A549 (cell line): ENCODE results near the gene NIM1K. TPM values are rescaled to one million over a fixed set of nuclear protein-coding genes. Genes with fewer than 3 reads are reported as not detected.
"Not testable (repeated sequence)": the region's sequence is repeated elsewhere in the genome, so short reads cannot be mapped to it uniquely, and the experiment has no call there.

Source experiments
- ATAC-seq, 2 experiments: fragments of 200-7000 bp in 1 of 2; fragments of >200 bp in 1 of 2; cut with Nextera tagmentation in 1 of 2; cut with Tn5 transposase in 1 of 2; 3 replicates each; pipeline versions ENCODE4 v1.8.0 to v1.9.1; 2018 to 2020; ENCODE audit warnings: mild to moderate bottlenecking in 1 of 2, moderate library complexity in 1 of 2
- CTCF ChIA-PET: fragments of 300-600 bp; sonication (Branson Sonifier 250); formaldehyde crosslinking; extraction: SDS; loops from one replicate; lab custom pipeline; 2021; ENCODE audit warnings: antibody characterized with exemption, inconsistent platforms; lab: Yijun Ruan, JAX
- POLR2A ChIA-PET: fragments of 350-600 bp; formaldehyde crosslinking; extraction: SDS; loops from one replicate; lab custom pipeline; 2021; ENCODE audit warnings: antibody characterized with exemption, inconsistent platforms; lab: Yijun Ruan, JAX
- DNase-seq, 2 experiments: peaks; one replicate each; pipeline versions ENCODE4 v3.0.0 to v3.0.0-alpha.2; 2011 to 2016; ENCODE audit warnings: low read depth in 1 of 2, low spot score in 1 of 2
- FAIRE-seq: peaks from 2 replicates; lab custom pipeline; 2011; peaks lifted over from hg19 to GRCh38; lab: Jason Lieb, UNC
- H3K27ac ChIP-seq, 2 experiments: fragments of >200 bp; sonication (Bioruptor Twin); formaldehyde crosslinking; 3 replicates each; pipeline ENCODE4 v1.5.1; 2016 to 2017
- H3K4me1 ChIP-seq: fragments of >200 bp; sonication (Bioruptor Twin); formaldehyde crosslinking; 3 replicates; pipeline ENCODE4 v1.6.1; 2016
- H3K4me2 ChIP-seq: fragments of >200 bp; sonication (Bioruptor Twin); formaldehyde crosslinking; 3 replicates; pipeline ENCODE4 v1.6.1; 2016
- H3K4me3 ChIP-seq: fragments of >200 bp; sonication (Bioruptor Twin); formaldehyde crosslinking; 3 replicates; pipeline ENCODE4 v1.5.1; 2016
- H3K9me3 ChIP-seq: fragments of >200 bp; sonication (Bioruptor Twin); formaldehyde crosslinking; 3 replicates; pipeline ENCODE4 v1.6.1; 2016
- CBX8 ChIP-seq: fragments of 200-600 bp; sonication (generic); IDR thresholded peaks from 2 replicates; pipeline ENCODE4 v1.6.1; 2016
- EHMT2 ChIP-seq: fragments of 200-600 bp; sonication (generic); IDR thresholded peaks from 2 replicates; pipeline ENCODE4 v1.6.1; 2016; ENCODE audit warnings: antibody characterized with exemption, low read depth, mild to moderate bottlenecking, moderate library complexity
- FOSB ChIP-seq: fragments of 250-450 bp; sonication (Bioruptor Pico); IDR thresholded peaks from 2 replicates; pipeline ENCODE4 v1.5.0; 2020; ENCODE audit warnings: mild to moderate bottlenecking, moderate library complexity
- FOSL2 ChIP-seq, 2 experiments: fragments of 450-650 bp in 1 of 2; fragments of >200 bp in 1 of 2; sonication (Bioruptor Twin) in 1 of 2; formaldehyde crosslinking; IDR thresholded peaks; 2 replicates each; pipeline versions ENCODE4 v1.5.0 to v1.6.1; 2016 to 2020; ENCODE audit warnings: mild to moderate bottlenecking in 1 of 2, moderate library complexity in 1 of 2
- GATA3 ChIP-seq: IDR thresholded peaks from 2 replicates; pipeline ENCODE4 v1.6.1; 2012; ENCODE audit warnings: borderline replicate concordance
- HDAC2 ChIP-seq: fragments of 200-600 bp; sonication (generic); IDR thresholded peaks from 2 replicates; pipeline ENCODE4 v1.6.1; 2016
- HOXA7 ChIP-seq: fragments of 250-450 bp; sonication (Bioruptor Pico); IDR thresholded peaks from 2 replicates; pipeline ENCODE4 v1.5.0; 2020; ENCODE audit warnings: mild to moderate bottlenecking, moderate library complexity
- HOXB5 ChIP-seq: fragments of 250-450 bp; sonication (Bioruptor Pico); IDR thresholded peaks from 2 replicates; pipeline ENCODE4 v1.5.0; 2020; ENCODE audit warnings: mild to moderate bottlenecking, moderate library complexity
- MAFK ChIP-seq: fragments of 450-650 bp; IDR thresholded peaks from 2 replicates; pipeline ENCODE4 v1.6.1; 2014; ENCODE audit not compliant: partially characterized antibody
- MYC ChIP-seq: IDR thresholded peaks from 2 replicates; pipeline ENCODE4 v1.6.1; 2012; ENCODE audit warnings: mild to moderate bottlenecking, inconsistent platforms, low read length, improper control_type of control experiment, borderline replicate concordance
- PBX3 ChIP-seq: IDR thresholded peaks from 2 replicates; pipeline ENCODE4 v1.6.1; 2012
- PHF8 ChIP-seq: fragments of 200-600 bp; sonication (generic); IDR thresholded peaks from 2 replicates; pipeline ENCODE4 v1.6.1; 2016; ENCODE audit warnings: low read depth, mild to moderate bottlenecking, antibody characterized with exemption, moderate library complexity, borderline replicate concordance
- POLR2A ChIP-seq: IDR thresholded peaks from 2 replicates; pipeline ENCODE4 v1.6.1; 2012; ENCODE audit warnings: mild to moderate bottlenecking, low read length
- RNF2 ChIP-seq: fragments of 200-600 bp; sonication (generic); IDR thresholded peaks from 2 replicates; pipeline ENCODE4 v1.6.1; 2016; ENCODE audit warnings: low read depth, mild to moderate bottlenecking, antibody characterized with exemption, moderate library complexity, borderline replicate concordance
- TFCP2L1 ChIP-seq: fragments of 250-450 bp; sonication (Bioruptor Pico); IDR thresholded peaks from 2 replicates; pipeline ENCODE4 v1.5.0; 2021; ENCODE audit warnings: mild to moderate bottlenecking
- TP53 ChIP-seq: fragments of 250-450 bp; sonication (Bioruptor Pico); IDR thresholded peaks from 2 replicates; pipeline ENCODE4 v1.5.0; 2021; ENCODE audit warnings: mild to moderate bottlenecking, moderate library complexity
- WGBS: methylation state at CpG from one replicate; pipeline ENCODE4 v1.1.6; 2017; ENCODE audit errors: missing lambda C conversion rate; 5-methylcytosine and 5-hydroxymethylcytosine counted together
- polyA plus RNA-seq, 4 experiments: library from polyadenylated mRNA; depleted of rRNA in 3 of 4; stranded (reverse); fragments of >200 nt; fragmentation: RNase III in 1 of 4; extraction: RNeasy Plus Mini Kit Qiagen cat#74134 plus additional on column Dnase treatment in 1 of 4; gene quantifications; 2 replicates in 3 of 4; 3 replicates in 1 of 4; pipeline ENCODE4 v1.2.3, GENCODE V29; 2011 to 2017
- TF ChIP-seq, protein P1 (sequence below): fragments of 200-600 bp; sonication (generic); IDR thresholded peaks from 2 replicates; pipeline ENCODE4 v1.6.1; 2016; ENCODE audit warnings: antibody characterized with exemption, mild to moderate bottlenecking, moderate library complexity
- TF ChIP-seq, protein P2 (sequence below): fragments of 250-450 bp; sonication (Bioruptor Pico); IDR thresholded peaks from 2 replicates; pipeline ENCODE4 v1.5.0; 2020; ENCODE audit warnings: low read depth, mild to moderate bottlenecking, moderate library complexity
- TF ChIP-seq, protein P3 (sequence below): IDR thresholded peaks from 2 replicates; pipeline ENCODE4 v1.6.1; 2012; ENCODE audit warnings: low read depth, borderline replicate concordance
- TF ChIP-seq, protein P4 (sequence below): fragments of 450-650 bp; IDR thresholded peaks from 2 replicates; pipeline ENCODE4 v1.6.1; 2014; ENCODE audit warnings: antibody characterized with exemption
- TF ChIP-seq, protein P5 (sequence below): fragments of >200 bp; sonication (Bioruptor Twin); formaldehyde crosslinking; IDR thresholded peaks from 3 replicates; pipeline ENCODE4 v1.6.1; 2016

Gene NIM1K
- polyA plus RNA-seq, 2 of the 4 experiments (the other 2 are of a cell fraction) = 0.06 to 0.23 TPM

GRCh38 chr5:43182421-43182820 is 9.6 kb upstream of the NIM1K start:
- ChIA-PET CTCF (no interaction called here), POLR2A (no interaction called here)
- Histone ChIP-seq H3K4me2 (no peak overlapping the region), H3K9me3 (no peaks in the 10 kb centered on the region), H3K4me3 (no peak overlapping the region), H3K4me1 (no peaks in the 10 kb centered on the region), H3K27ac (no peak overlapping the region)
- ATAC-seq = no peak
- TF ChIP-seq RNF2 (no peak), GATA3 (no peak), POLR2A (no peak), CBX8 (no peak), MYC (no peak), FOSB (CRISPR knock-in tag) (no peak), PHF8 (no peak), HDAC2 (no peak), HOXB5 (CRISPR knock-in tag) (no peak), TFCP2L1 (CRISPR knock-in tag) (no peak), TP53 (CRISPR knock-in tag) (no peak), HOXA7 (CRISPR knock-in tag) (no peak), MAFK (no peak)
- TF ChIP-seq, protein P1, sequence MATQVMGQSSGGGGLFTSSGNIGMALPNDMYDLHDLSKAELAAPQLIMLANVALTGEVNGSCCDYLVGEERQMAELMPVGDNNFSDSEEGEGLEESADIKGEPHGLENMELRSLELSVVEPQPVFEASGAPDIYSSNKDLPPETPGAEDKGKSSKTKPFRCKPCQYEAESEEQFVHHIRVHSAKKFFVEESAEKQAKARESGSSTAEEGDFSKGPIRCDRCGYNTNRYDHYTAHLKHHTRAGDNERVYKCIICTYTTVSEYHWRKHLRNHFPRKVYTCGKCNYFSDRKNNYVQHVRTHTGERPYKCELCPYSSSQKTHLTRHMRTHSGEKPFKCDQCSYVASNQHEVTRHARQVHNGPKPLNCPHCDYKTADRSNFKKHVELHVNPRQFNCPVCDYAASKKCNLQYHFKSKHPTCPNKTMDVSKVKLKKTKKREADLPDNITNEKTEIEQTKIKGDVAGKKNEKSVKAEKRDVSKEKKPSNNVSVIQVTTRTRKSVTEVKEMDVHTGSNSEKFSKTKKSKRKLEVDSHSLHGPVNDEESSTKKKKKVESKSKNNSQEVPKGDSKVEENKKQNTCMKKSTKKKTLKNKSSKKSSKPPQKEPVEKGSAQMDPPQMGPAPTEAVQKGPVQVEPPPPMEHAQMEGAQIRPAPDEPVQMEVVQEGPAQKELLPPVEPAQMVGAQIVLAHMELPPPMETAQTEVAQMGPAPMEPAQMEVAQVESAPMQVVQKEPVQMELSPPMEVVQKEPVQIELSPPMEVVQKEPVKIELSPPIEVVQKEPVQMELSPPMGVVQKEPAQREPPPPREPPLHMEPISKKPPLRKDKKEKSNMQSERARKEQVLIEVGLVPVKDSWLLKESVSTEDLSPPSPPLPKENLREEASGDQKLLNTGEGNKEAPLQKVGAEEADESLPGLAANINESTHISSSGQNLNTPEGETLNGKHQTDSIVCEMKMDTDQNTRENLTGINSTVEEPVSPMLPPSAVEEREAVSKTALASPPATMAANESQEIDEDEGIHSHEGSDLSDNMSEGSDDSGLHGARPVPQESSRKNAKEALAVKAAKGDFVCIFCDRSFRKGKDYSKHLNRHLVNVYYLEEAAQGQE = no peak
- TF ChIP-seq, protein P2, sequence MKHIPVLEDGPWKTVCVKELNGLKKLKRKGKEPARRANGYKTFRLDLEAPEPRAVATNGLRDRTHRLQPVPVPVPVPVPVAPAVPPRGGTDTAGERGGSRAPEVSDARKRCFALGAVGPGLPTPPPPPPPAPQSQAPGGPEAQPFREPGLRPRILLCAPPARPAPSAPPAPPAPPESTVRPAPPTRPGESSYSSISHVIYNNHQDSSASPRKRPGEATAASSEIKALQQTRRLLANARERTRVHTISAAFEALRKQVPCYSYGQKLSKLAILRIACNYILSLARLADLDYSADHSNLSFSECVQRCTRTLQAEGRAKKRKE = no peak
- TF ChIP-seq, protein P3, sequence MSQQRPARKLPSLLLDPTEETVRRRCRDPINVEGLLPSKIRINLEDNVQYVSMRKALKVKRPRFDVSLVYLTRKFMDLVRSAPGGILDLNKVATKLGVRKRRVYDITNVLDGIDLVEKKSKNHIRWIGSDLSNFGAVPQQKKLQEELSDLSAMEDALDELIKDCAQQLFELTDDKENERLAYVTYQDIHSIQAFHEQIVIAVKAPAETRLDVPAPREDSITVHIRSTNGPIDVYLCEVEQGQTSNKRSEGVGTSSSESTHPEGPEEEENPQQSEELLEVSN = no peak
- FAIRE-seq = no peak
- DNase-seq = no peak
- 93% methylated on average over 10 of the region's 10 CpGs for WGBS

- POLR2A ChIA-PET, ATAC-seq, H3K4me2 ChIP-seq, FAIRE-seq, H3K9me3 ChIP-seq, H3K4me3 ChIP-seq, H3K27ac ChIP-seq, H3K4me1 ChIP-seq, CTCF ChIA-PET, DNase-seq: not testable (repeated sequence)
- WGBS = 85% methylated on average over 11 of the region's 11 CpGs
Observed at GRCh38 chr5:43183101-43183500, 8.9 kb upstream of the NIM1K start.

DNA sequence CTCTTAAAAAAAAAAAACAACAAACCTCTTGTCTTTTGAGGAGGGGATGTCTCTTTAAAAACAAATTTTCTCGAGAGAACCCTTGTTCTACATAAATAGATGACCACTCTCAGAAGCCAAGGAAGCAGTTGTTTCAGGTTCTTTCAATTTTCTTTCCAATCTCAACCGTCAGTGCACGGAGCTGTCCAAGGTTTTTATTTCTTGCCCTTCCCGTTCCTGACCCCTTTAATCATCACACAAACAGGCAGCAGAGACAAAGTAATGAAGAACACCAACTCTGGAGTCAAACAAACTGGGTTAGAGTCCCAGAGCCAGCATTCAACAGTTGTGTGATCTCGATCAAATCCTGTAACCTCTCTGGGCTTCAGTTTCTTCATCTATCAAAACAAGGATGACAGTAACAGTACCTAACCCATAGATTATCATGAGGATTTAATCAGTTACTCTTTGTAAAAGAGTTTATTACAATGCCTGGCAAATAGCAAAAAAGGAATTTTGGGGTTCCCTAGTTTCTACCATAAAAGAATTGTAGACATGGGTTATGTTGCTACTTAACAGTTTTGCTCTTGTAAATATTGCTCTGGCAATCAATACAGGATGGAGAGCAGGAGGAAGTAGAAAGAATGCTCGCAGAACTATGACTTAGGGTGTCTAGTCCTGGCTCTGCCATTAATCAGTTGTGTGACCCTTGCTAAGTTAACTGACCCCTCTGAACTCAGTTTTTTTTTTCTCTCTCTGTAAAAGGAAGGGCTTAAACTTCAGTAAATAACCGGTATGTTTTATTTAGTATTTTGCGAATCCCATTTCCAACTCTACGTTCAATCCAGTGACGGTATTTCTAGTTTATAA is 1.0 kb upstream of the NIM1K start:
- H3K4me3 ChIP-seq = peak overlapping the region; percentile 61; the same call in 1 of the 3 replicates
- CTCF ChIA-PET = interaction anchor here (1.0 to 1.9 kb wide), 2 partner anchors 36 to 70 kb away, joined by 3 to 4 read pairs; no protein-coding TSS in a partner anchor
- FAIRE-seq = no peak
- TF ChIP-seq, protein P4, sequence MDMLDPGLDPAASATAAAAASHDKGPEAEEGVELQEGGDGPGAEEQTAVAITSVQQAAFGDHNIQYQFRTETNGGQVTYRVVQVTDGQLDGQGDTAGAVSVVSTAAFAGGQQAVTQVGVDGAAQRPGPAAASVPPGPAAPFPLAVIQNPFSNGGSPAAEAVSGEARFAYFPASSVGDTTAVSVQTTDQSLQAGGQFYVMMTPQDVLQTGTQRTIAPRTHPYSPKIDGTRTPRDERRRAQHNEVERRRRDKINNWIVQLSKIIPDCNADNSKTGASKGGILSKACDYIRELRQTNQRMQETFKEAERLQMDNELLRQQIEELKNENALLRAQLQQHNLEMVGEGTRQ = no peak
- no peak for TF ChIP-seq FOSL2 (IDR thresholded peaks at IDR 0.05)
- no peak for TF ChIP-seq FOSL2 (CRISPR knock-in tag; IDR thresholded peaks at IDR 0.05)
- TF ChIP-seq, protein P5, sequence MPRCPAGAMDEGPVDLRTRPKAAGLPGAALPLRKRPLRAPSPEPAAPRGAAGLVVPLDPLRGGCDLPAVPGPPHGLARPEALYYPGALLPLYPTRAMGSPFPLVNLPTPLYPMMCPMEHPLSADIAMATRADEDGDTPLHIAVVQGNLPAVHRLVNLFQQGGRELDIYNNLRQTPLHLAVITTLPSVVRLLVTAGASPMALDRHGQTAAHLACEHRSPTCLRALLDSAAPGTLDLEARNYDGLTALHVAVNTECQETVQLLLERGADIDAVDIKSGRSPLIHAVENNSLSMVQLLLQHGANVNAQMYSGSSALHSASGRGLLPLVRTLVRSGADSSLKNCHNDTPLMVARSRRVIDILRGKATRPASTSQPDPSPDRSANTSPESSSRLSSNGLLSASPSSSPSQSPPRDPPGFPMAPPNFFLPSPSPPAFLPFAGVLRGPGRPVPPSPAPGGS = no peak
- 0 out of 2 replicates have a peak, but pooled peaks have one; percentile 47 for TF ChIP-seq EHMT2
- TF ChIP-seq PBX3 = no peak
- no peak for TF ChIP-seq HOXA7 (CRISPR knock-in tag)

More for the DNA sequence above, 1.0 kb upstream of the NIM1K start:
- no peak for DNase-seq
- 59% methylated on average over 10 of the region's 10 CpGs for WGBS
- H3K4me1 ChIP-seq = peaks cover 6% of the 10 kb centered on the region
- no peak for ATAC-seq
- H3K27ac ChIP-seq = no peak overlapping the region
- no peaks in the 10 kb centered on the region for H3K9me3 ChIP-seq
- POLR2A ChIA-PET = interaction anchor here (3.2 kb wide), 1 partner anchor 70 kb away, joined by 21 read pairs; the partner anchor contains the start of gene ZNF131
- H3K4me2 ChIP-seq = peak overlapping the region; percentile 96
